Left ventricle myocardium inferior (tissue), 1 donor: ENCODE measurements around the gene LAPTM4A. TPM values are rescaled to one million over a fixed set of nuclear protein-coding genes. Genes with fewer than 3 reads are reported as not detected.

ENCODE experiments used
- DNase-seq: peaks from one replicate; pipeline ENCODE4 v3.0.0-alpha.2; 2020
- H3K27ac ChIP-seq: fragments of 200-600 bp; replicated peaks from 2 replicates; pipeline ENCODE4 v1.8.0; 2021
- H3K27me3 ChIP-seq: fragments of 200-600 bp; 2 replicates; pipeline ENCODE4 v1.8.0; 2021; ENCODE audit warnings: low read depth
- H3K36me3 ChIP-seq: fragments of 200-600 bp; 2 replicates; pipeline ENCODE4 v1.8.0; 2021
- H3K4me1 ChIP-seq: fragments of 200-600 bp; 2 replicates; pipeline ENCODE4 v1.8.0; 2021
- H3K4me3 ChIP-seq: fragments of 200-600 bp; 2 replicates; pipeline ENCODE4 v1.8.0; 2021; ENCODE audit warnings: mild to moderate bottlenecking, moderate library complexity
- H3K9me3 ChIP-seq: fragments of 200-600 bp; replicated peaks from 2 replicates; pipeline ENCODE4 v1.8.0; 2021
- CTCF ChIP-seq: fragments of 200-600 bp; IDR thresholded peaks from 2 replicates; pipeline ENCODE4 v1.8.0; 2021; ENCODE audit warnings: antibody characterized with exemption, mild to moderate bottlenecking, borderline replicate concordance
- intact Hi-C: fragments of 100-400 bp; cut with micrococcal nuclease; formaldehyde crosslinking; loops from one replicate; pipeline ENCODE4 v1.11.0; 2022
- total RNA-seq: library from RNA; stranded (reverse); fragmentation: NEBNext Ultra II Directional; extraction: Animal tissue kit (Norgen Biotek cat#: 25700); gene quantifications from one replicate; pipeline ENCODE4 v1.2.1, GENCODE V29; 2021
- donor health status: DM: no; HTN: yes; CAD: no; lungs with severe emphysema.

Gene LAPTM4A
- total RNA-seq, 1 donor from 2014 or later: 201 TPM

GRCh38 chr2:20065885-20066602 lies 14.6 kb upstream of the LAPTM4A start:
- Histone ChIP-seq H3K9me3 (peaks cover 4% of the 10 kb centered on the region), H3K27me3 (no peaks in the 10 kb centered on the region), H3K4me1 (peaks cover 32% of the 10 kb centered on the region), H3K27ac (peak overlapping the region; percentile 58), H3K4me3 (no peak overlapping the region), H3K36me3 (no peaks in the 10 kb centered on the region)
- TF ChIP-seq CTCF: no peak
- intact Hi-C loops: no loop called here
- DNase-seq: peak; percentile 53

GRCh38 chr2:20064841-20065240 lies 13.4 kb upstream of the LAPTM4A start:
- H3K36me3 ChIP-seq: no peaks in the 10 kb centered on the region
- H3K9me3 ChIP-seq: peaks cover 4% of the 10 kb centered on the region
- no peak overlapping the region for H3K27ac ChIP-seq
- H3K4me3 ChIP-seq: no peak overlapping the region
- DNase-seq: no peak
- no peak for TF ChIP-seq CTCF
- peaks cover 25% of the 10 kb centered on the region for H3K4me1 ChIP-seq
- no peaks in the 10 kb centered on the region for H3K27me3 ChIP-seq
- intact Hi-C loops: no loop called here

- H3K27ac ChIP-seq: no peak overlapping the region
- H3K36me3 ChIP-seq: no peaks in the 10 kb centered on the region
- peaks cover 25% of the 10 kb centered on the region for H3K4me1 ChIP-seq
- H3K27me3 ChIP-seq: no peaks in the 10 kb centered on the region
- no peak for TF ChIP-seq CTCF
- no peak overlapping the region for H3K4me3 ChIP-seq
- no peak for DNase-seq
- H3K9me3 ChIP-seq: peaks cover 4% of the 10 kb centered on the region
- intact Hi-C loops: no loop called here
Measured at GRCh38 chr2:20064421-20064820, 13.0 kb upstream of the LAPTM4A start.

- Histone ChIP-seq H3K36me3 (no peaks in the 10 kb centered on the region), H3K4me3 (no peak overlapping the region), H3K4me1 (peaks cover 18% of the 10 kb centered on the region), H3K27me3 (no peaks in the 10 kb centered on the region), H3K27ac (peak overlapping the region; percentile 45), H3K9me3 (peaks cover 4% of the 10 kb centered on the region)
- no peak for TF ChIP-seq CTCF
- intact Hi-C loops: no loop called here
- no peak for DNase-seq
Measured at GRCh38 chr2:20062615-20063545, 11.5 kb upstream of the LAPTM4A start.

- intact Hi-C loops: no loop called here
- Histone ChIP-seq H3K9me3 (peaks cover 4% of the 10 kb centered on the region), H3K4me1 (peaks cover 18% of the 10 kb centered on the region), H3K27ac (peak overlapping the region; percentile 45), H3K27me3 (no peaks in the 10 kb centered on the region), H3K4me3 (no peak overlapping the region), H3K36me3 (no peaks in the 10 kb centered on the region)
- TF ChIP-seq CTCF: no peak
- DNase-seq: no peak
Measured at GRCh38 chr2:20061940-20062339, 10.5 kb upstream of the LAPTM4A start.
